Peyer's patch (tissue), 4 donors: ENCODE measurements around the gene FGF12. TPM values are rescaled to one million over a fixed set of nuclear protein-coding genes. Genes with fewer than 3 reads are reported as not detected.
"Not testable (repeated sequence)": the region's sequence is repeated elsewhere in the genome, so short reads cannot be mapped to it uniquely, and the experiment has no call there.

Experiments
- DNase-seq, 3 donors: peaks; one replicate each; pipeline ENCODE4 v3.0.0-alpha.2; 2017 to 2019
- H3K27ac ChIP-seq, 4 donors: fragments of 200-600 bp; sonication (generic); one replicate each; pipeline ENCODE4 v1.5.1; 2016 to 2019
- H3K27me3 ChIP-seq, 2 donors: fragments of 200-600 bp; sonication (generic); one replicate each; pipeline ENCODE4 v1.5.1; 2019
- H3K36me3 ChIP-seq, 3 donors: fragments of 200-600 bp; sonication (generic); one replicate each; pipeline ENCODE4 v1.5.1; 2016 to 2019
- H3K4me1 ChIP-seq, 4 donors: fragments of 200-600 bp; sonication (generic); one replicate each; pipeline ENCODE4 v1.5.1; 2016 to 2019
- H3K4me3 ChIP-seq, 4 donors: fragments of 200-600 bp; sonication (generic); 1 replicate in 3 of 4; 2 replicates in 1 of 4; pipeline ENCODE4 v1.5.1; 2016 to 2019; ENCODE audit warnings: mild to moderate bottlenecking in 1 of 4
- H3K9me3 ChIP-seq, 4 donors: fragments of 200-600 bp; sonication (generic); one replicate each; pipeline ENCODE4 v1.5.1; 2016 to 2019; ENCODE audit warnings: mild to moderate bottlenecking in 1 of 4
- CTCF ChIP-seq, 6 experiments: fragments of 450-650 bp in 4 of 6; fragments of 200-600 bp in 2 of 6; sonication (generic) in 1 of 6; IDR thresholded peaks; one replicate each; pipeline ENCODE4 v1.5.1; 2017 to 2019; ENCODE audit warnings: antibody characterized with exemption in 6 of 6, mild to moderate bottlenecking in 3 of 6, moderate library complexity in 1 of 6
- POLR2A ChIP-seq, 2 donors: fragments of 450-650 bp; IDR thresholded peaks; one replicate each; pipeline ENCODE4 v1.5.1; 2017; ENCODE audit warnings: antibody characterized with exemption in 2 of 2, mild to moderate bottlenecking in 2 of 2, moderate library complexity in 2 of 2
- total RNA-seq, 4 donors: library from RNA; depleted of rRNA; stranded (reverse); fragments of >200 nt; gene quantifications; one replicate each; pipeline ENCODE4 v1.1.0, GENCODE V29; 2016

Gene FGF12
- total RNA-seq, 4 donors from 2014 or later: 0.47 TPM; not detected in 3

GRCh38 chr3:192726385-192726784 is 956 bp downstream of the FGF12 start:
- Histone ChIP-seq H3K4me1 (no peaks in the 10 kb centered on the region), H3K4me3 (no peak overlapping the region), H3K27ac (no peak overlapping the region), H3K36me3 (no peaks in the 10 kb centered on the region), H3K27me3 (no peaks in the 10 kb centered on the region), H3K9me3 (no peaks in the 10 kb centered on the region)
- DNase-seq: no peak
- TF ChIP-seq POLR2A (IDR thresholded peaks at IDR 0.05) (no peak), CTCF (IDR thresholded peaks at IDR 0.05) (no peak)

GRCh38 chr3:192719964-192720363 is 7.4 kb downstream of the FGF12 start:
- no peak for TF ChIP-seq POLR2A (IDR thresholded peaks at IDR 0.05)
- no peak for TF ChIP-seq CTCF (IDR thresholded peaks at IDR 0.05)
- Histone ChIP-seq H3K27me3 (no peaks in the 10 kb centered on the region), H3K27ac (no peak overlapping the region), H3K9me3 (no peaks in the 10 kb centered on the region), H3K4me1 (no peaks in the 10 kb centered on the region), H3K4me3 (no peak overlapping the region), H3K36me3 (no peaks in the 10 kb centered on the region)
- DNase-seq: no peak

GRCh38 chr3:192718156-192718555 is 9.2 kb downstream of the FGF12 start:
- no peaks in the 10 kb centered on the region for H3K4me1 ChIP-seq
- H3K4me3 ChIP-seq: no peak overlapping the region
- H3K27me3 ChIP-seq: no peaks in the 10 kb centered on the region
- no peak for TF ChIP-seq CTCF (IDR thresholded peaks at IDR 0.05)
- TF ChIP-seq POLR2A (IDR thresholded peaks at IDR 0.05): no peak
- H3K27ac ChIP-seq: no peak overlapping the region
- H3K36me3 ChIP-seq: no peaks in the 10 kb centered on the region
- H3K9me3 ChIP-seq: no peaks in the 10 kb centered on the region
- DNase-seq: no peak

GRCh38 chr3:192715126-192715525 is 12.2 kb downstream of the FGF12 start:
- Histone ChIP-seq H3K4me1 (no peaks in the 10 kb centered on the region), H3K27me3 (no peaks in the 10 kb centered on the region), H3K36me3 (no peaks in the 10 kb centered on the region), H3K27ac (no peak overlapping the region), H3K4me3 (no peak overlapping the region), H3K9me3 (no peaks in the 10 kb centered on the region)
- DNase-seq: no peak
- TF ChIP-seq CTCF (IDR thresholded peaks at IDR 0.05): no peak
- TF ChIP-seq POLR2A (IDR thresholded peaks at IDR 0.05): no peak

- DNase-seq, H3K27ac ChIP-seq, H3K4me1 ChIP-seq, H3K4me3 ChIP-seq, H3K9me3 ChIP-seq, H3K36me3 ChIP-seq, H3K27me3 ChIP-seq: not testable (repeated sequence)
These were observed 16.2 kb downstream of the FGF12 start for GRCh38 chr3:192711126-192711525.

- no peak for DNase-seq
- Histone ChIP-seq H3K4me1 (no peaks in the 10 kb centered on the region), H3K4me3 (no peak overlapping the region), H3K36me3 (no peaks in the 10 kb centered on the region), H3K27me3 (no peaks in the 10 kb centered on the region), H3K27ac (no peak overlapping the region), H3K9me3 (no peaks in the 10 kb centered on the region)
- TF ChIP-seq CTCF (IDR thresholded peaks at IDR 0.05) (no peak), POLR2A (IDR thresholded peaks at IDR 0.05) (no peak)
These were observed 17.0 kb downstream of the FGF12 start for GRCh38 chr3:192710366-192710765.
